ENCODE measurements around the gene FAM98B.

Gene FAM98B

DNA sequence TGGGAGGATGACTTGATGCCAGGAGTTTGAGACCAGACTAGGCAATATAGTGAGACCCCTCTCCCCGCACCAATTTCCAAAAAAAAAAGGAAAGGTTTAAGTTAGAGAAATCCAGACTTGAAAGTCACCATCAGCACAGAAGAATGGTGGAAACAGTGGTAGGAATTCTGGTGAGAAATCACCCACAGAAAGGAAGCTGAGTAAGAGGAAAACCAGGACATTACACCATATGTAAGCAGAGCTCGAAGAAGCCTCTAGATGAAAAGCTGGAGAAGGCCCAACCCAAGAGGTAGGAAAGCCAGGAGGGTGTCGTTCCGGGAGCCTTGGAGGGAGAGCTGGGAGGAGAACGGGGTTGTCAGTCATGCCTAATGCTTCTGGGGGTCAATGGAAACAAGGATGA is 70.2 kb downstream of the FAM98B start:
- H3K4me3 ChIP-seq (replicated peaks; ENCODE audit: low read depth, low read length): no peak overlapping the region
- DNase-seq (ENCODE audit: low read depth): peak; percentile 39
- TF ChIP-seq, protein P1, sequence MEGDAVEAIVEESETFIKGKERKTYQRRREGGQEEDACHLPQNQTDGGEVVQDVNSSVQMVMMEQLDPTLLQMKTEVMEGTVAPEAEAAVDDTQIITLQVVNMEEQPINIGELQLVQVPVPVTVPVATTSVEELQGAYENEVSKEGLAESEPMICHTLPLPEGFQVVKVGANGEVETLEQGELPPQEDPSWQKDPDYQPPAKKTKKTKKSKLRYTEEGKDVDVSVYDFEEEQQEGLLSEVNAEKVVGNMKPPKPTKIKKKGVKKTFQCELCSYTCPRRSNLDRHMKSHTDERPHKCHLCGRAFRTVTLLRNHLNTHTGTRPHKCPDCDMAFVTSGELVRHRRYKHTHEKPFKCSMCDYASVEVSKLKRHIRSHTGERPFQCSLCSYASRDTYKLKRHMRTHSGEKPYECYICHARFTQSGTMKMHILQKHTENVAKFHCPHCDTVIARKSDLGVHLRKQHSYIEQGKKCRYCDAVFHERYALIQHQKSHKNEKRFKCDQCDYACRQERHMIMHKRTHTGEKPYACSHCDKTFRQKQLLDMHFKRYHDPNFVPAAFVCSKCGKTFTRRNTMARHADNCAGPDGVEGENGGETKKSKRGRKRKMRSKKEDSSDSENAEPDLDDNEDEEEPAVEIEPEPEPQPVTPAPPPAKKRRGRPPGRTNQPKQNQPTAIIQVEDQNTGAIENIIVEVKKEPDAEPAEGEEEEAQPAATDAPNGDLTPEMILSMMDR (IDR thresholded peaks at IDR 0.05; ENCODE audit: low read length, missing control alignments): no peak

DNA sequence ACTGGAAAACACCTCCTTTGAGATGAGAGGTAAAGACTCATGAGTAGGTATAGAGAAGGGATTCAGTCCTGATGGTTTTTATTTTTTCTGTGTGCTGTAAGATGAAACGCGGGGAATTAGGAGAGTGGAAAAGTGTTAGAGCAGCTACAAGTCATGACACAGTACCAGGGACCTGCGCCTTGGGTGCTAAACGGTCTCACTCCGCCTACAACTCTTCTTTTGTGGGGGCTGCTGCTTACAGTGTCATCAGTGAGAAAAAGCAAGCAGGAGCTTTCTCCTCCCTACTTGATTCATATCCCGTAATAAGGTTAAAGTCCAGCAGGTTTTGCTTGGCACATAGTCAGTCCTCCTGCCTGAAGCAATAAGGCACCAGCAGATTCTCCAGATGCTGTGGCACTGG is 71.6 kb downstream of the FAM98B start:
- TF ChIP-seq, protein P1 (IDR thresholded peaks at IDR 0.05; ENCODE audit: low read length, missing control alignments): no peak
- DNase-seq (ENCODE audit: low read depth): no peak
- H3K4me3 ChIP-seq (replicated peaks; ENCODE audit: low read depth, low read length): no peak overlapping the region

GRCh38 chr15:38526158-38526557 is 72.2 kb downstream of the FAM98B start:
- H3K4me3 ChIP-seq (replicated peaks; ENCODE audit: low read depth, low read length): no peak overlapping the region
- DNase-seq (ENCODE audit: low read depth): no peak
- TF ChIP-seq, protein P1 (IDR thresholded peaks at IDR 0.05; ENCODE audit: low read length, missing control alignments): no peak

- H3K4me3 ChIP-seq (replicated peaks; ENCODE audit: low read depth, low read length): no peak overlapping the region
- TF ChIP-seq, protein P1 (IDR thresholded peaks at IDR 0.05; ENCODE audit: low read length, missing control alignments): no peak
- DNase-seq (ENCODE audit: low read depth): peak; percentile 49
Measured at GRCh38 chr15:38528294-38528693, 74.4 kb downstream of the FAM98B start.

- TF ChIP-seq, protein P1 (IDR thresholded peaks at IDR 0.05; ENCODE audit: low read length, missing control alignments): no peak
- no peak overlapping the region for H3K4me3 ChIP-seq (replicated peaks; ENCODE audit: low read depth, low read length)
- DNase-seq (ENCODE audit: low read depth): no peak
Measured at GRCh38 chr15:38530113-38530512, 76.2 kb downstream of the FAM98B start.

DNA sequence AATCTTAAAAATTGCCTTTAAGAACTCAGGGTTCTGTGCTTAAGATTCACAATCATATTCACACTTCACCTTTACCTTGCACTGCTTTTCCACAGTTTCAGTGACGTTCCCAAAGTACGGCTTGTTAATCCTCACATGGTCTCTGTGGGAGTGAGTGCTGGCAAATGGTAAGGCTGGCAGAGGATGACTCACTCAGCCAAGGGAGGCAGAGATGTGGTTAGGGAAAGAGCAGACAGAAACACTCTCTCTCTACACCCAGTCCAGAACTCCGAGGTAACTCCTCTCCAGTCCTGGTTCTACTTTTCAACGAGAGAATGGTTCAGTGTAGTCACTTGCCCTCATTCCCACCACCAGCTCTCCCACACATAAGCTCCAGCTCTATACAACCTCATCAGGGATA is 77.6 kb downstream of the FAM98B start:
- peak; percentile 64 for DNase-seq (ENCODE audit: low read depth)
- TF ChIP-seq, protein P1 (IDR thresholded peaks at IDR 0.05; ENCODE audit: low read length, missing control alignments): no peak
- no peak overlapping the region for H3K4me3 ChIP-seq (replicated peaks; ENCODE audit: low read depth, low read length)

GRCh38 chr15:38532728-38533127 is 78.8 kb downstream of the FAM98B start:
- no peak overlapping the region for H3K4me3 ChIP-seq (replicated peaks; ENCODE audit: low read depth, low read length)
- DNase-seq (ENCODE audit: low read depth): no peak
- TF ChIP-seq, protein P1 (IDR thresholded peaks at IDR 0.05; ENCODE audit: low read length, missing control alignments): no peak

All from fibroblast of pulmonary artery (primary cell).